CD4-positive, alpha-beta T cell treated with Interleukin-21 for 1 hour (primary cell): ENCODE results near the gene ACTG1.

ENCODE experiments used
- DNase-seq: peaks from one replicate; pipeline ENCODE4 v3.0.0-alpha.2; 2020

Gene ACTG1

DNA sequence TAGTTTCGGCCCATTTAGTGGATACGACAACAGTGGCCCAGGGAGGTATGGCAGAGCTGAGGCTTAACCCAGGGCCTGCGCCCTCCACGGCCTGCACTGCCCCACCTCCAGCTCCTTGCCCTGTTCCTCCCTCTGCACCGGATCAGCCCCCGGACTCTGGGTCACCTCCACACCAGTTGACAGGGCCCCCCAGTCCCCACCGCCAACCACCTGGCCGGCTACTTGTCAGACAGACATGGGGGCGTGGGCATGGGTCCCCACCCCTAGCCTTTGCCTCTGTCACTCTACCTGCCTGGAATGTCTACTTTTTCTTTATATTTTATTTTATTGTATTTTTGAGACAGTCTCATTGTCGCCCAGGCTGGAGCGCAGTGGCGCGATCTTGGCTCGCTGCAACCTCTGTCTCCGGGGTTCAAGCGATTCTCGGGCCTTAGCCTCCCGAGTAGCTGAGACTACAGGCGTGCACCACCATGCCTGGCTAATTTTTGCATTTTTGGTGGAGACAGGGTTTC is 3.0 kb upstream of the ACTG1 start:
- DNase-seq, result no peak

DNA sequence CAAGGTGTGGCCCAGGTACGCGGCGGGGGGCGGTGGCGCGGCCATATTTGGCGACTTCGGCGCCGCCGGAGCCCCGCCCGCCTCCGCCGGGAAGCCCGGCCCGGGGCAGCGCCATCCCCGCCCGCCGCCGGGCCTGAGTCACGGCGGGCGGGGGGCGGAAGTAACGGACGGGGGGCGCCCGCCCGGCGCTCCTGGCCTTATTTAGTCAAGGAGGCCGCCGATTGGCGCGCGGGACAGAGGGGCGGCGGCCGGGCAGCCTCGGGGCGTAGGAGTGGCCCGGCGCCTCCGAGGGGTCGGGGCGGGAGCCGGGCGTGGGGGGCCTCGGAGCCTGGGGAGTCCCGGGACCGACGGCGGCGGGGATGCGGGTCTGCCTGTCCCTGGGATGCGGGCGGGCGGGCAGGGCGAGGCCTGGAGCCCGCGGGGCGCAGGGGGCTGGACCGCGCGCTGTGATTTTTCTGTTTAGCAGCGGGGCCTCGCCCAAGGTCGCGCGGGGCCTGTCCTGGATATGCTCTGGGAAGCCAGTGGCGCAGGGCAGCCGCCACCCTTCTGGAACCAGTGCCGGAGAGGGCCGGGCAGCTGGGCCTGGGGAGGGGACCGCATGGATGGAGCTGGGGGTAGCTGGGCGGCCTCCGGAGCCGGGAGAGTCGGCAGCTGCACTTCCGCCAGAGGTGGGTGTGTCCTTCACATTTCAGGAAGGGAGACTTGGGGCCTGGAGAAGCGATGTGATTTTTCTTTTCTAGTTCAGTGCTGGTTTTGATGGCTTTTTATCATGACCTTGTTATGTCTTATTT is 2.3 kb upstream of the ACTG1 start:
- peak; percentile 79 for DNase-seq

DNA sequence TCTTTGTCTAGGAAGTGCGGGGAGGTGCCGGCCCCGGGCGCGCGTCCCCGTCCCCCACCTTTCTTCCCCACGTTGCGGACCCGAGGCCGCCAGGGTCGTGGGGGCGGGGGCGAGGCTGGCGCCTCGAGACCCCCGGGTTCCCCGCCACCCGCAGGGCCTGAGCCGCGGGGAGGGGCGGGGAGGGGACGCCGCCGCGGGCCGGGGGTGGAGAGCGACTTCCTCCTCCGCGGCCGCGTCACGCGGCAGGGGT is 1.8 kb upstream of the ACTG1 start:
- DNase-seq, result no peak

DNA sequence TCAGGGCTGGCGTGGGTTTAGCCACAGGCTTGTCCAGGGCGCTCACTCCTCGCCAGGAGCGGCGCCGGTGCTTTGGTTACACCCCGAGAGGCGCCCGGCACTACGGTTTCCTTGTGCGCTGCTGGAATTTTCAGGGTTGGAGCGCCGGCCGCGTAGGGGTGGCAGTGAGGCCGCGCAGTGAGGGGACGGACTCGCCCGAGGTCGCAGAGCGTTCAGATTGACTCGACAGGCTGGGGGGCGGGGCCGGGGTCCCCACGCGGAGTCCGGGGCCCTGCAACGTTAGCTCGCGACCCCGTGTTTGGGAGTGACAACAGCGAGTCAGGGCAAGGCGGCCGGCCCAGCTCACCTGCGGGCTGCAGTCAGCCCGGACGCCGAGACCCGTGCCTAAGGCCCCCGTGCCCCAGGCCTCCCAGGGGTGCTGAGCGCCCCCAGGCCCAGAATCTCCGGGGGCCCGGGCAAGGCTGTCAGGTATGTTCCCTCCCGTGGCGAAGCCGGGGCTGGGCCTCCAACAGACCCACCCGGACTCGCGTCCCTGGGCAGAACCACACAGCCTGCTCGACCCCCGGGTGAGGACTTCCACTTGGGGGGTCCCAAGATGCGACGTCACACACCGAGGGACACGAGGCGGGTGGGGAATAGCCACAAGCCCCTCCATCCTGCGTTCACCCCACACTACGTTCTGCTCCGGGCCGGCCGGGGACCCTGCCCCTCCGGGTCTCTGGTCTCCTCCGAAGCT is 1.3 kb upstream of the ACTG1 start:
- DNase-seq, result peak; percentile 30

DNA sequence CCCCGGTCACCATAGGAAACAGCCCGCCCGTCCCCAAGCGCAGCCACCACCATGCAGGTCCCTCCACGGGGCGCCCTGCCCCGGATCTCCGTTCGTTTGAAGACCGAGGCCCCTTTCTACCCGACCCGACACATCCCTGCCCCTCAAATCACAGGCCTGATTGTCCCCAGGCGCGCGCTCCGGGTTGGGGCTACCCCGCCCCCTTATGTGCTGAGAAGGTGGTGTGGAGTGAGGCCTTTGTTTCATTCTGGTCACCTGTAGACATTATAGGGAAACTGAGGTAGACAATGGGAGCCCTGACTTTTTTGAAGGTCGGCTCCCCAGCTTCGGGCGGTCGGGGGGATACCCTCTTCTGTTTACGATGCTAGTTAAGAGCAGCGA is 763 bp upstream of the ACTG1 start:
- DNase-seq, result peak; percentile 63

DNA sequence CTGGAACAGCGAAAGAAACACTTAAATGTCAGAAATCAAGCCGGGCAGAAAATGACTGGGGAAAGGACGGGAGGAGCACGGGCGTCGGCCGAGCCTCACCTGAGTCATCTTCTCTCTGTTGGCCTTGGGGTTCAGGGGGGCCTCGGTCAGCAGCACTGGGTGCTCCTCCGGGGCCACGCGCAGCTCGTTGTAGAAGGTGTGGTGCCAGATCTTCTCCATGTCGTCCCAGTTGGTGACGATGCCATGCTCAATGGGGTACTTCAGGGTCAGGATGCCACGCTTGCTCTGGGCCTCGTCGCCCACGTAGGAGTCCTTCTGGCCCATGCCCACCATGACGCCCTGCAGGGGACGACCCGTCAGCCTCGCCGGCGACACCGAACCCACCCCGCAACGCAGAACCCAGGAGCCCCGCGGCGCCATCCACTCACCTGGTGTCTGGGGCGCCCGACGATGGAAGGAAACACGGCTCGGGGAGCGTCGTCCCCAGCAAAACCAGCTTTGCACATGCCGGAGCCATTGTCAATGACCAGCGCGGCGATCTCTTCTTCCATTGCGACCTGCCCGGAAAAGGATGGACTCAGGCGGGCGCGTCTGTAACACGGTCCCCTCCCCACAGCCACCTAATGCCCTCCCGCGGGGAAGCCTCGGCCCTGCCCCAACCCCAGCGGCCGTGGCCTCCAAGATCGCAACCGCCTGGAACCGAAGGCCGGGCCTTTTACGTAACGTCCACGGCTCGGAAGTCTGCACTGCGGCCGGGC is 616 bp downstream of the ACTG1 start:
- DNase-seq, result peak; percentile 37

DNA sequence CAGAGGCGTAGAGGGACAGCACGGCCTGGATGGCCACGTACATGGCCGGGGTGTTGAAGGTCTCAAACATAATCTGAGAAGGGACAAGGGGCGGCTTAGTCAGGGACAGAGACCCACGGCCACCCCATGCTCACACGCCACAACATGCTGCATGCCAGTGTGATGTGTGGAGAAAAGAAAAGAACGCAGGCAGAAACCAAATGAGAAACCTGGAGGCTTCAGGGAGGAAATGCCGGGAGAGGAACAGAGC is 1.1 kb downstream of the ACTG1 start:
- DNase-seq, result no peak

DNA sequence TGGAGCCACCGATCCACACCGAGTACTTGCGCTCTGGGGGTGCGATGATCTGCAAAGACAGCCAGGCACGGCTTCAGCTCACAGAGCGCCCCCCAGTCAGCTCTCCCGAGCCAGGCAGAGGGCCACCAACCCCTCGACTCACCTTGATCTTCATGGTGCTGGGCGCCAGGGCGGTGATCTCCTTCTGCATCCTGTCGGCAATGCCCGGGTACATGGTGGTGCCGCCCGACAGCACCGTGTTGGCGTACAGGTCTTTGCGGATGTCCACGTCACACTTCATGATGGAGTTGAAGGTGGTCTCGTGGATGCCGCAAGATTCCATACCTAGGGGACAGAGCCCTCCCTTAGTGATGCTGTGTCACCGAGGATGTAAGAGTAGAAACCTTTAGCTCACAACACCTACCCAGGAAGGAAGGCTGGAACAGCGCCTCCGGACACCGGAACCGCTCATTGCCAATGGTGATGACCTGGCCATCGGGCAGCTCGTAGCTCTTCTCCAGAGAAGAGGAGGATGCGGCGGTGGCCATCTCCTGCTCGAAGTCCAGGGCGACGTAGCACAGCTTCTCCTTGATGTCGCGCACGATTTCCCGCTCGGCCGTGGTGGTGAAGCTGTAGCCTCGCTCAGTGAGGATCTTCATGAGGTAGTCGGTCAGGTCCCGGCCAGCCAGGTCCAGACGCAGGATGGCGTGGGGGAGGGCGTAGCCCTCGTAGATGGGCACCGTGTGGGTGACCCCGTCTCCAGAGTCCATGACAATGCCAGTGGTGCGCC is 1.6 kb downstream of the ACTG1 start:
- DNase-seq, result peak; percentile 52

DNA sequence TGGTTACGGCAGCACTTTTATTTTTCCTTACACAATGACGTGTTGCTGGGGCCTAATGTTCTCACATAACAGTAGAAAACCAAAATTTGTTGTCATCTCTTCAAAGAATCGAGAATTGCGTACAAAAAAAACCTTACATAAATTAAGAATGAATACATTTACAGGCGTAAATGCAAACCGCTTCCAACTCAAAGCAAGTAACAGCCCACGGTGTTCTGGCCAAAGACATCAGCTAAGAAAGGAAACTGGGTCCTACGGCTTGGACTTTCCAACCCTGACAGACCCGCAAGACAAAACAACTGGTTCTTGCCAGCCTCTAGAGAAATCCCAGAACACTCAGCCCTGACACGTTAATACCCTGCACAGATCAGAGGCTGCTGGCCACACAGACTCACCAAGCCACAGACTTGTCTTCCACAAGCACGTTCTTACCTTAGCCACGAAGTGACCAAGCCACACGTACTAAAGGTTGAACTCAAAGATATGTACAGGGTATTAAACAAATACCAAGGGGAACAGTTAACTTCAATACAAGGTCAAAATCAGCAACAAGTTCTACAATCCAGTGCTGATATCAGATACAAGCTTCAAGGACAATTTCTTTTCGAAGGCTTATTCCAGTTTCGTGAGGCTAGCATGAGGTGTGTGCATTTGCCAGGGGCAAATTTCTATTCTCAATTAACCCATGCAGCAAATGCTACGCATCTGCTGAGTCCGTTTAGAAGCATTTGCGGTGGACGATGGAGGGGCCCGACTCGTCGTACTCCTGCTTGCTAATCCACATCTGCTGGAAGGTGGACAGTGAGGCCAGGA is 2.4 kb downstream of the ACTG1 start:
- DNase-seq, result no peak

DNA sequence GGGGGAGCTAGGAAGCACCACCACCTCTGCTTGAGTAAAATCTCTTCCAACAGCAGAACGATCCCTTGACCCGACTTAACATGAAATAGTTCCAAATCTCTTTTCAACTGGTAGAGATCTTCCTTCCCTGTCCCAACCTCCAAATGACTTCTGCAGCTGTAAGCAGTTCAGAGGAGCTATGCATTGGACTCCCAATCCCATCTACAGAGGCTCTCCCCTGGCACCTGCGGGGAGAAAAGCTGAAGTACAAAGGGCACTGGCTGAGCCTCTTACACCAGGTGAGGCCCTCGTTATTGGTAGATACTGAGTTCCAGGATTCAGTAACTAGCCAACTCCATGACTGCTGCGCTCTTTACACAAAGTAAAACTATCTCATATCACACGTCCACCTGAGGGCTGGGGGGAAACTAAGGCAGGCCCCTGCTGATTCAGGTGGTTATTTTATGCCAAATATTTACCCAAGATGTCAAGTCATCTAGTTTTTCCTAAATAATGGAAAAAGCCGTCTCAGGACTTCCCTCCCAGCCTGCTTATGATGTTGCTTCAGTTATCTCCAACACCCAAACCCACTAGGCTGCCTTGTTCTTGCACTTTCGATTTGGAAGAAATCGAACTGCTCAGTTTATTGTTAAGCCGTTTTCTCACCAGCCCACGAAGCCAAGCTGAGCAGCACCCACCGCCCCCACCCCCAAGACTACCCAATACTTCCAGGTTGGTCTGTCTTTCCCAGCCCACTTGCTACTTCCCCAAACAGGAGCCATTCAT is 3.2 kb downstream of the ACTG1 start:
- DNase-seq, result peak; percentile 57

DNA sequence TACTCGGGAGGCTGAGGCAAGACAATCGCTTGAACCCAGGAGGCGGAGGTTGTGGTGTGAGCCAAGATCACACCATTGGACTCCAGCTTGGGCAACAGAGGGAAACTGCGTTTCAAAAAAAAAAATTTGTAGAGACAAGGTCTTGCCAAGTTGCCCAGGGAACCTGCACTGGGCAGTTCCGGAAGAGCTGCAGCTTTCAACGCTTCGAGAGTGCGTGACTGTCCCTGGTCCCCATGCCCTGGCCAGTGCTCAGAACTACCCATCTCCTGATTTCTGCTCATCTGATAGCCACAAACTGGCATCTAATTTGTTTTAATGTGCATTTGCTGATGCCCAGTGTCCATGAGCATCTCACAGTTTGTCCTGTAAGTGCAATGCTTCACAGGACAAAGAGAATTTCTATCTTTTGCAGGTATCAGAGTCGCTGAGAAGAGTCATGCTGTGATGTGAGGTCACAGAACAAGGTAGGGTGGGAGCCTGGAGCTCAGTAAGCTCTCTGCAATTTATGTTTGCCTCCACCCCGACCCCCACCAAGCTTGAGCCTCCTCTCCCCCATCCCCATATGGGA is 3.9 kb downstream of the ACTG1 start:
- no peak for DNase-seq

DNA sequence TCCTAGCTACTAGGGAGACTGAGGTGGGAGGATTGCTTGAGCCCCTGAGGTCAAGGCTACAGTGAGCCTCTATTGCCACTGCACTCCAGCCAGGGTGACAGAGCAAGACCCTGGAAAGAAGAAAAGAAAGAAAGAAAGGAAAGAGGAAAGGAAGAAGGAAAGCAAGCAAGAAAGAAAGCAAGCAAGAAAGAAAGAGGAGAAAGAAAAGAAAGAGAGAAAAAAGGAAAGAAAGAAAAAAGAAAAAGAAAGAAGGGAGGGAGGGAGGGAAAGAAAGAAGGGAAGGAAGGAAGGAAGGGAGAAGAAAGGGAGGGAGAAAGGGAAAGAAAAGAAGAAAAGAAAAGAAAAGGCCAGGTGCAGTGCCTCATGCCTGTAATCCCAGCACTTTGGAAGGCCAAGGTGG is 9.0 kb downstream of the ACTG1 start:
- no peak for DNase-seq

DNA sequence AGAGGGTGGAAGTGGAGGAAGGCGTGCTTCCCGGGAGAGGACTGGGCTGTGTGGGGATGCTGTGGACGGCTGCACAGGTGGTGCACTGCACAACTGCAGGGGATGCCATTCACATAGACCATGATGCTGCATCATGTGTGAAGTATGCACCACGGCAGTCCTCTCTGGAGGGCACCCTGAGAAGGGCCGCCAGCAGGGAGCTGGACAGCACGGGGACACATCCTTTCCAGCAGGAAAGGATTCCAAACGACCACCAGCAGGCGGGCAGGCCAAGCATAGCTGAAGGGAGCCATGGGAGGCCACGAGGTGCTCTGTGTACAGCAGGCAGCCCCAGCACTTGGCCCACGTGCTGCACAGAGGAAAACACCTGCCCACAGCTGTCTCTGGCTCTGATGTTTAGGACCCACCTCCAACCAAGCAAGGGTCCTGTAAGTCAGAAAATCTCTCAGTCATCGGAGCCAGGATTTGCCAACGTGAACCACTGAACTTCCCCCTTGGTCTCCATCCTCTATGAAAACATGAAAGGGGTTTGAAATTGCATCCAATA is 10.1 kb downstream of the ACTG1 start:
- no peak for DNase-seq

DNA sequence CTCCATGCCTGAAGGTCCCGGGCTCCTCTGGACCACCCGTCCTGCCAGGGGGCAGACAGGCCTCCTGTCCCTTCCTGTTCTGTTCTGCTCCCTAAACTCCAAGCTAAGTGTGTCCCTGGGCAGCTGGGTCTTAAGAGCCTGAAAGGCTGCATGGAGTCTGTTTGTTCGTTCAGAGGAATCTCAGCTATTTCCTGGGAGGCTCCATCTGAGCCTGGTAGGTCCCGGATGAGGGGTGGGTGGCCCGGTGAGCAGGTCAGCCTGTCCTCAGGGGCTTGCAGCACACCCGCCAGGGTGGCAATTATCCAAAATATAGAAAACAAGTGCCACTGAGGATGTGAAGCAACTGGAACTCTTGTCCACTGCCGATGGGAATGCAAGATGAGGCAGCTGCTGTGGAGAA is 12.6 kb downstream of the ACTG1 start:
- DNase-seq, result no peak

DNA sequence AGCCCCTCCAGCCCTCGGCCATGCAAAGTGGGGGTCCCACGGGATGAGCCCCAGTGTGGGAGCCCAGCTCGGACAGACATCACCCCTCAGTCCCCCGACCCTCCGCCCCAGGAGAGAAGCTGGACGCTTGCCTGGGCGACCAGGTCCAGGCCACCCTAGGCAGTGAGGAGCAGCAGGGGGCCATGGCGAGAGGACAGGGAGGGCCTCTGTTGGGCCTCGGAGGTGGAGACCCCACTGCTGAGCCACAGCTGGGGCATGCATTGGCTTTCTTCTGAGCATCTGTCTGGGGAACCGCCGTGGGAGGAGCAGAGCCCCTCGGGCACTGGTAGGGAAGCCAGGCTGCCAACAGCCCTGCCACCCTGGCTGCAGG is 13.0 kb downstream of the ACTG1 start:
- DNase-seq, result no peak

DNA sequence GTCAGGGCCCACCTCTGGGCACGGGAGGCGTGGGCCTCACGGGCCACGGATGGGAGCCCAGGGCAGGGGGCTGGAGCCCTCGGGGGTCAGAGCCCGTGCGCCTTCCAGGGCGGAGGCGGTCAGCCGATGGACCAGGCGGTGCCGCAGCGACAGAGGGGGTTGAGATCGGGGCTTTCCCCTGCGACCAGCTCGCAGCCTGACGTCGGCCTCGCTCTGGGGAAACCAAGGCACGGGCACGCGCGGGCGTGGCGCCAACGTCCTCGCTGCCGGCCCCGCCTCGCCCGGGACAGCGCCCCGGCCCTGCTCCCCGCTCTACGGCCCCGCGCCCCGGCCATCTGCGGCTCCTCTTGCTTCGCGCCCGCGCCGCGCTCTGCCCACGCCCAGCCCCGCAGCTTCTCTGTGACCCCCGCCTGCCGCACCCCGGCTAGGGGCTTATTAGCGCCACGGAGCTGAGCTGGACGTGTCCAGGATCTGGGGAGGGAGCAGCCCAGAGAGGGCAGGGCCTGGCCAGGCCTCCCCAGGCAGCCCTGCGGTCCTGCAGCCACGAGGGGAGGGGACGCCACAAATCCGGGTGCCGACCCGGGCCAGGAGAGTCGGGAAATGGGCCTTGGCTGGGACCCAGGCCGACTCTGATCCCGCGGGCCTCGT is 13.5 kb downstream of the ACTG1 start:
- DNase-seq, result no peak

DNA sequence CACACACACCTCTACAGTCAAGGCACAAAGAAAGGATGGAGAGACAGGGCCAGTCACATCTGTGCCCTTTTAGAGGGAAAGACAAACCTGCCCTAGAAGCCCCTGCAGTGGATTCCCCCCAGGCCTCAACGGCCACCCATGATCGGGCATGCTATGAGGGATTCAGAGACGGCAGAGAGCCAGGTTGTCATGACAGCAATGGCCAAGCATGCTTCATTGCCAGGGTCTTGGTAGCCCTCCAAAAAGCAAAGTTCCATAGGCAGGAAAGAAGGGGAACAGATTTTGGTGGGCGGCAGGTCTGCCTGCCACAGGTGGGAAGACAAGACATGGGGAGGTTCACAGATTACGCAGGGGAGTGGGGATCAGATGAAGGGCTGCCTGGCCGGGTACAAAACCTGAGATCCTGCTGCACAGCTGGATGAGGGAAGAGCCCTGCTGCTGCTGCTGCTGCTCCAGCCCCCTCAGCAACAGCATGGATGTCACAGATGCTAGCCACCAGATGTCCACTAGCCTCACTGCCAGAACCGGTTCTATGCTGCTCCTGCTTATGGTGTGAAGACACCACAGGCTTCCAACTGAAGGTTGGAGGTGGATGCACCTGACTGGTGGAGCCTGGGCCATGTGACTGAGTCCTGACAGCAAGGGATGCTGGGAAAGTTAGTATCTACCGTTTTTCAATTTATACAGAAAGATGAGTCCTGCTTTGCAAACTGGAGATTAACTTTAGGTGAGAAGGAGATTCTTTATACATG is 17.8 kb downstream of the ACTG1 start:
- DNase-seq, result no peak

DNA sequence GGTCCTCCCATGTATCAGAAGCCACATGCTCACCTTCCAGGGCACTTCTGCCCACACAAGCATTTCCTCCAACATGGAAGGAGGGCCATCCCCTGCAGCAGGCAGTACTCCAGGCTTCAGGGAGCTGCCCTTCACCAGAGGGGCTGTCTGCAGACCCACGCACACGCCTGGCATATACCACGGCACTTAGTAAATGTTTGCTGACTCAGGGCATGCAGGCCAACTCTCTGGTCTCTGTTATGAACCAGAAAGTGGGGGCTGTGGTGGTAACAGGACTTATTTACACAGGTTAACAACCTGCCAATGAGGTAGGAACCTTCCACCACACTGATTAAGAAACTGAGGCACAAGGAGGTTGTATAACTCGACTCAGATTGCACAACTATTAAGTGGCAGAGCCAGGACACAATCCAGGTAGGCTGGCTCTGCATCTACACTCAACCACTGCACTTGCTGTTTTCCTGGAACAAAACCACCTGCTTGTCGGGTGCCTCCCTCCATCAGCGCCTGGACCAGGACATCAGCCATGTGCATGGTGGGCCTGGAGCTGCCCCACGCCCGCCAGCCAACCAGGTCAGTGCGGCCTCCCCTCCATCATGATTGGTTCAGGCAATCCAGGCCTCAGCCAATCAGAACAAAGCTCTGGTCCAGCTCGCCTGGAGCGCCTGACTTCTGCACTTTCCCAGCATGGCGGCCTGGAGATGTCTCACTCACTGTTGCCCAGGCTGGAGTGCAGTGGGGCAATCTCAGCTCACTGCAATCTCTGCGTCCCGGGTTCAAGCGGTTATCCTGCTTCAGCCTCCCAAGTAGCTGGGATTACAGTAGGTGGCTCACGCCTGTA is 19.2 kb downstream of the ACTG1 start:
- no peak for DNase-seq

DNA sequence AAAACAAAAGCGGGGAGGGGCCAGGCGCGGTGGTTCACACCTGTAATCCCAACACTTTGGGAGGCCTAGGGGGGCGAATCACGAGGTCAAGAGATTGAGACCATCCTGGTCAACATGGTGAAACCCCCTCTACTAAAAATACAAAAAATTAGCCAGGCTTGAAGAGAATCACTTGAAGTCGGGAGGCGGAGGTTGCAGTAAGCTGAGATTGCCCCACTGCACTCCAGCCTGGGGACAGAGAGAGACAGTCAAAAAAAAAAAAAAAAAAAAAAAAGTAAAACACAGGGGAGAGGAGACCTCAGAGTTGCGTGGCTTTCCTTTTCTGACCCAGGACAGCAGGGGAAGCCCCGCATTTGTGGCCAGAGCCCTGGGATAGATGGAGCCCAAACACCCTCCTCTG is 19.9 kb downstream of the ACTG1 start:
- no peak for DNase-seq
